Neural progenitor cell (in vitro differentiated cells): ENCODE results near the gene SERPINE2.

Experiments used
- EZH2 ChIP-seq: fragments of 200-600 bp; sonication (generic); IDR thresholded peaks from 2 replicates; pipeline ENCODE4 v1.6.1; 2017; ENCODE audit warnings: antibody characterized with exemption, mild to moderate bottlenecking, moderate library complexity
- TF ChIP-seq, protein P1 (sequence below): fragments of 200-600 bp; sonication (generic); IDR thresholded peaks from 2 replicates; pipeline ENCODE4 v1.5.1; 2017; ENCODE audit warnings: antibody characterized with exemption, mild to moderate bottlenecking

DNA sequence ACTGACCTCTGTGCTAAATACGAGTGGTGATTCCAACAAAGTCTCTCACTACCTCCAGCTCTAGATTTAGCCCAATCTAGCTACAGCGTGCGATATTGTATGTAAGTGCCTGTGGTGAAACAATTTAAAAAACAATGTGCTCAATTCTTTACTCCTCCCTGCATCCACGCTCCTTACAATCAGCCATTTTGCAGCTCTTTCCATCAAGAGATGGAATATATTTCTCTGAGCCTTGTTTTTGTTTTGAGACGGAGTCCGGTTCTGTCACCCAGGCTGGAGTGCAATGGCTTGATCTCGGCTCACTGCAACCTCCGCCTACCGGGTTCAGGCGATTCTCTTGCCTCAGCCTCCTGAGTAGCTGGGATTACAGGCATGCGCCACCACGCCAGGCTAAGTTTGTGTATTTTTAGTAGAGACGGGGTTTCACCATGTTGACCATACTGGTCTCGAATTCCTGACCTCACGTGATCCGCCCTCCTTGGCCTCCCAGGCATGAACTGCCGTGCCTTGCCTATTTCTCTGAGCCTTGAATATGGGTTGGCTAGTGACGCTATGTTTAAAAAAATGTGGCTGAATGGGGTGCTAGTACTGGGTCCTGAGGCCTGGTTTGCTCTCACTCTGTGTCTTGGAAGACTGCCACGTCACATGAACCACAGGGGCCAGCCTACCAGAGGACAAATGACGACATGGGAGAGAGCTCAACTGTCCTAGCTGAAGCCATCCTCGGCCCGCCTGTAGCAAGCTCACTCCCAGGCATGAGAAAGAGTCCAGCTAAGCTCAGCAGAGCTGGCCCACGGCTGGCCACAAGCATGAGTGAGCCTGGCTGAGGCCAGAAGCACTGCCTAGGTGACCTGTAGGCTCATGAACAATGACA lies 108.7 kb downstream of the SERPINE2 start:
- TF ChIP-seq, protein P1, sequence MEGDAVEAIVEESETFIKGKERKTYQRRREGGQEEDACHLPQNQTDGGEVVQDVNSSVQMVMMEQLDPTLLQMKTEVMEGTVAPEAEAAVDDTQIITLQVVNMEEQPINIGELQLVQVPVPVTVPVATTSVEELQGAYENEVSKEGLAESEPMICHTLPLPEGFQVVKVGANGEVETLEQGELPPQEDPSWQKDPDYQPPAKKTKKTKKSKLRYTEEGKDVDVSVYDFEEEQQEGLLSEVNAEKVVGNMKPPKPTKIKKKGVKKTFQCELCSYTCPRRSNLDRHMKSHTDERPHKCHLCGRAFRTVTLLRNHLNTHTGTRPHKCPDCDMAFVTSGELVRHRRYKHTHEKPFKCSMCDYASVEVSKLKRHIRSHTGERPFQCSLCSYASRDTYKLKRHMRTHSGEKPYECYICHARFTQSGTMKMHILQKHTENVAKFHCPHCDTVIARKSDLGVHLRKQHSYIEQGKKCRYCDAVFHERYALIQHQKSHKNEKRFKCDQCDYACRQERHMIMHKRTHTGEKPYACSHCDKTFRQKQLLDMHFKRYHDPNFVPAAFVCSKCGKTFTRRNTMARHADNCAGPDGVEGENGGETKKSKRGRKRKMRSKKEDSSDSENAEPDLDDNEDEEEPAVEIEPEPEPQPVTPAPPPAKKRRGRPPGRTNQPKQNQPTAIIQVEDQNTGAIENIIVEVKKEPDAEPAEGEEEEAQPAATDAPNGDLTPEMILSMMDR: no peak
- TF ChIP-seq EZH2: no peak
